Measurements from ENCODE around the gene KLF12.

GRCh38 chr13:74136084-74136658 is 2.0 kb upstream of the KLF12 start:
- TF ChIP-seq EZH2phosphoT487 (IDR thresholded peaks at IDR 0.05; ENCODE audit: borderline replicate concordance, low read length) = no peak
- no peak for TF ChIP-seq CTCF (IDR thresholded peaks at IDR 0.05; ENCODE audit: low read depth, low read length, poor library complexity, severe bottlenecking)
